Peyer's patch (tissue), 4 donors: ENCODE data around the gene SLC26A3.

Source experiments
- POLR2A ChIP-seq, 2 donors: fragments of 450-650 bp; IDR thresholded peaks; one replicate each; pipeline ENCODE4 v1.5.1; 2017; ENCODE audit warnings: antibody characterized with exemption in 2 of 2, mild to moderate bottlenecking in 2 of 2, moderate library complexity in 2 of 2
- TF ChIP-seq, protein P1 (sequence below), 6 experiments: fragments of 450-650 bp in 4 of 6; fragments of 200-600 bp in 2 of 6; sonication (generic) in 1 of 6; IDR thresholded peaks; one replicate each; pipeline ENCODE4 v1.5.1; 2017 to 2019; ENCODE audit warnings: antibody characterized with exemption in 6 of 6, mild to moderate bottlenecking in 3 of 6, moderate library complexity in 1 of 6

DNA sequence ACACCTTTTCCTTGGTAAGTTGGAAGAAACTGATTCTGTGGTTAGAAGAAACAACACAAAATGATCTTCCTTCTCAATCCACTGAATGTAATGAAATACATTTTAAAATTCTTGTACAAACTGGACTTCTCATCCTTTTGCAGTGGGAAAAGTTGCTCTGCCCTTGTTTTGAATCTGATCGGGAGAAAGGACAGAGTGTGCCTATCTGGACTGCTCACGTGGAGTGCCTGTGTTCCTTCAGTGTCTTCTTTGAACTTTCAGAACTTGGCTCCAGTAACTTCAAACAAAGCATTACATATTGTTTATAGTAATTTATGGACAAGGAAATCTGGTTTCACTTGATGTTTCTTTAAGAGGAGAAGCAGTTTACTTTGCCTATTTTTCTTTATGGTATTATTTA is 17.1 kb downstream of the SLC26A3 start:
- TF ChIP-seq, protein P1, sequence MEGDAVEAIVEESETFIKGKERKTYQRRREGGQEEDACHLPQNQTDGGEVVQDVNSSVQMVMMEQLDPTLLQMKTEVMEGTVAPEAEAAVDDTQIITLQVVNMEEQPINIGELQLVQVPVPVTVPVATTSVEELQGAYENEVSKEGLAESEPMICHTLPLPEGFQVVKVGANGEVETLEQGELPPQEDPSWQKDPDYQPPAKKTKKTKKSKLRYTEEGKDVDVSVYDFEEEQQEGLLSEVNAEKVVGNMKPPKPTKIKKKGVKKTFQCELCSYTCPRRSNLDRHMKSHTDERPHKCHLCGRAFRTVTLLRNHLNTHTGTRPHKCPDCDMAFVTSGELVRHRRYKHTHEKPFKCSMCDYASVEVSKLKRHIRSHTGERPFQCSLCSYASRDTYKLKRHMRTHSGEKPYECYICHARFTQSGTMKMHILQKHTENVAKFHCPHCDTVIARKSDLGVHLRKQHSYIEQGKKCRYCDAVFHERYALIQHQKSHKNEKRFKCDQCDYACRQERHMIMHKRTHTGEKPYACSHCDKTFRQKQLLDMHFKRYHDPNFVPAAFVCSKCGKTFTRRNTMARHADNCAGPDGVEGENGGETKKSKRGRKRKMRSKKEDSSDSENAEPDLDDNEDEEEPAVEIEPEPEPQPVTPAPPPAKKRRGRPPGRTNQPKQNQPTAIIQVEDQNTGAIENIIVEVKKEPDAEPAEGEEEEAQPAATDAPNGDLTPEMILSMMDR (IDR thresholded peaks at IDR 0.05) = no peak
- no peak for TF ChIP-seq POLR2A (IDR thresholded peaks at IDR 0.05)
